CD14-positive monocyte (primary cell): ENCODE data around the gene GLDN. TPM values are rescaled to one million over a fixed set of nuclear protein-coding genes. Genes with fewer than 3 reads are reported as not detected.
A peak's percentile ranks its signal among the peaks of the same experiment; 100 is the strongest.
"Not testable (repeated sequence)": the region's sequence is repeated elsewhere in the genome, so short reads cannot be mapped to it uniquely, and the experiment has no call there.

Source experiments
- DNase-seq, 3 donors: peaks; one replicate each; pipeline ENCODE4 v3.0.0-alpha.2; 2011 to 2022
- H2AFZ ChIP-seq: 2 replicates; pipeline ENCODE4 v1.6.0; 2012; ENCODE audit warnings: mild to moderate bottlenecking, low read depth, low read length, inconsistent platforms; ENCODE audit not compliant: insufficient read depth, poor library complexity, severe bottlenecking
- H3K27ac ChIP-seq, 2 donors: 1 replicate in 1 of 2; 2 replicates in 1 of 2; pipeline ENCODE4 v1.5.1; 2012 to 2013; ENCODE audit warnings: low read length in 2 of 2, control low read depth in 1 of 2, inconsistent platforms in 1 of 2, low read depth in 1 of 2, mild to moderate bottlenecking in 1 of 2
- H3K27me3 ChIP-seq, 2 donors: one replicate each; pipeline versions ENCODE4 v1.6.0 to v1.6.1; 2011 to 2013; ENCODE audit warnings: low read length in 2 of 2; ENCODE audit not compliant: control insufficient read depth in 2 of 2, insufficient read depth in 2 of 2
- H3K36me3 ChIP-seq, 2 donors: replicated peaks in 1 of 2; 1 replicate in 1 of 2; 2 replicates in 1 of 2; pipeline versions ENCODE4 v1.5.1 to v1.6.1; 2012 to 2013; ENCODE audit warnings: low read length in 2 of 2, control low read depth in 1 of 2, inconsistent platforms in 1 of 2, mild to moderate bottlenecking in 1 of 2; ENCODE audit not compliant: insufficient read depth in 2 of 2, control insufficient read depth in 1 of 2
- H3K4me1 ChIP-seq, 2 donors: 1 replicate in 1 of 2; 2 replicates in 1 of 2; pipeline versions ENCODE4 v1.5.1 to v1.6.1; 2012 to 2013; ENCODE audit warnings: low read length in 2 of 2, control low read depth in 1 of 2, inconsistent platforms in 1 of 2, mild to moderate bottlenecking in 1 of 2, moderate library complexity in 1 of 2; ENCODE audit not compliant: insufficient read depth in 2 of 2, control insufficient read depth in 1 of 2
- H3K4me2 ChIP-seq: replicated peaks from 2 replicates; pipeline ENCODE3; 2012; ENCODE audit warnings: low read length, moderate library complexity, mild to moderate bottlenecking; ENCODE audit not compliant: poor library complexity, severe bottlenecking; ENCODE audit errors: extremely low read depth
- H3K4me3 ChIP-seq, 3 experiments: fragments of 200-600 bp in 1 of 3; sonication (generic) in 1 of 3; replicated peaks in 1 of 3; 1 replicate in 2 of 3; 2 replicates in 1 of 3; pipeline ENCODE4 v1.5.1; 2011 to 2013; ENCODE audit warnings: low read length in 3 of 3, mild to moderate bottlenecking in 3 of 3, control low read depth in 2 of 3, low read depth in 2 of 3, inconsistent platforms in 1 of 3, moderate library complexity in 1 of 3
- H3K79me2 ChIP-seq: 2 replicates; pipeline ENCODE4 v1.6.0; 2012; ENCODE audit warnings: mild to moderate bottlenecking, control low read depth, inconsistent platforms, low read length, moderate library complexity; ENCODE audit not compliant: insufficient read depth
- H3K9ac ChIP-seq: 2 replicates; pipeline ENCODE4 v1.6.0; 2017; ENCODE audit warnings: low read length, mild to moderate bottlenecking; ENCODE audit not compliant: insufficient read depth, poor library complexity, severe bottlenecking
- H3K9me3 ChIP-seq, 2 donors: replicated peaks in 1 of 2; 1 replicate in 1 of 2; 2 replicates in 1 of 2; pipeline versions ENCODE4 v1.5.1 to v1.6.1; 2012 to 2013; ENCODE audit warnings: low read length in 2 of 2, control low read depth in 1 of 2; ENCODE audit not compliant: control insufficient read depth in 1 of 2, insufficient read depth in 1 of 2
- H4K20me1 ChIP-seq: 2 replicates; pipeline ENCODE4 v1.6.0; 2012; ENCODE audit warnings: mild to moderate bottlenecking, low read length, control low read depth, moderate library complexity; ENCODE audit not compliant: insufficient read depth
- H3K27ac Mint-ChIP-seq, 7 donors: one replicate each; pipeline ENCODE4 v1.8.0; 2020; ENCODE audit warnings: mild to moderate bottlenecking in 7 of 7, mixed read lengths in 7 of 7, moderate library complexity in 6 of 7, inconsistent platforms in 2 of 7
- H3K27me3 Mint-ChIP-seq, 3 donors: one replicate each; pipeline ENCODE4 v1.8.0; 2021 to 2022; ENCODE audit warnings: low read depth in 3 of 3, mild to moderate bottlenecking in 3 of 3, mixed read lengths in 3 of 3, moderate library complexity in 3 of 3, inconsistent platforms in 1 of 3
- H3K36me3 Mint-ChIP-seq, 2 donors: one replicate each; pipeline ENCODE4 v1.8.0; 2020; ENCODE audit warnings: mixed read lengths in 2 of 2, inconsistent platforms in 1 of 2, mild to moderate bottlenecking in 1 of 2
- H3K4me1 Mint-ChIP-seq: one replicate; pipeline ENCODE4 v1.8.0; 2020; ENCODE audit warnings: mild to moderate bottlenecking, mixed read lengths
- H3K4me3 Mint-ChIP-seq, 2 donors: one replicate each; pipeline ENCODE4 v1.8.0; 2020; ENCODE audit warnings: mild to moderate bottlenecking in 2 of 2, mixed read lengths in 2 of 2, moderate library complexity in 1 of 2
- H3K9me3 Mint-ChIP-seq, 7 donors: one replicate each; pipeline ENCODE4 v1.8.0; 2020 to 2022; ENCODE audit warnings: mixed read lengths in 7 of 7, mild to moderate bottlenecking in 6 of 7, moderate library complexity in 6 of 7, inconsistent platforms in 2 of 7
- WGBS: methylation state at CpG from one replicate; pipeline ENCODE4 v1.1.5; 2013; ENCODE audit warnings: missing lambda C conversion rate; ENCODE audit not compliant: insufficient coverage; 5-methylcytosine and 5-hydroxymethylcytosine counted together
- intact Hi-C, 2 donors: fragments of 100-400 bp; cut with micrococcal nuclease; formaldehyde crosslinking; loops; one replicate each; pipeline versions ENCODE4 v1.15.0 to v1.15.1; 2023
- polyA plus RNA-seq, 3 donors: library from polyadenylated mRNA; depleted of rRNA in 1 of 3; unstranded in 2 of 3; stranded (reverse) in 1 of 3; fragments of 300-500 nt in 2 of 3; fragments of >200 nt in 1 of 3; fragmentation: Illumina TruSeq in 2 of 3; gene quantifications; 1 replicate in 2 of 3; 2 replicates in 1 of 3; pipeline ENCODE4 v1.2.3, GENCODE V29; 2012 to 2021
- TF ChIP-seq, protein P1 (sequence below): fragments of 200-600 bp; IDR thresholded peaks from one replicate; pipeline ENCODE4 v1.8.0; 2022; ENCODE audit warnings: antibody characterized with exemption, mild to moderate bottlenecking

The GLDN gene
- polyA plus RNA-seq, 3 donors = 0.04 TPM; not detected in 2

DNA sequence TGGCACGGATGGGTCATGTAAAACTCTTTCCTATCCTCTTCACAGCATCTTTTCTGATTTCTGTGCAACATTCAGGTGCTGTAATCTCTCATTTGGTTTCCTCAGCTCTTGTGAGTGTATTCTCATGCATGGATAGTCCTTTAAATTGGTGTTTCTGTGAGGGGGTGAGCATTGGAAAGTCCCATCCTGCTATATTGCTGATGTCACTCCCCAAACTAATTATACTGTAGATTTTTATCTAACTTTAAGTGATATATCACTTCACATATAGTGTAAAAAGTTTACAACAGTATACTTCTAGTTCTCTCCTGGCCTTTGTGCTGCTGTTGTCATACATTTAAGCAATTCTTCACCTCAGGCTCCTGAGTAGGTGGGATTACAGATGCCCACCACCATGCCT, 102.7 kb downstream of the GLDN start:
- peaks cover 40 to 48% of the 10 kb centered on the region in 2 donors for H3K36me3 ChIP-seq
- Mint-ChIP-seq H3K27me3 (peaks cover 0 to 4% (median 0%) of the 10 kb centered on the region in 3 donors), H3K9me3 (peaks cover 0 to 8% (median 5%) of the 10 kb centered on the region in 7 donors), H3K4me1 (no peaks in the 10 kb centered on the region), H3K4me3 (no peak overlapping the region), H3K36me3 (peaks cover 45 to 46% of the 10 kb centered on the region in 2 donors), H3K27ac (peak overlapping the region in 2 of 7 donors; percentile 54)
- no peaks in the 10 kb centered on the region for H3K4me1 ChIP-seq
- H4K20me1 ChIP-seq = peaks cover 21% of the 10 kb centered on the region
- no peaks in the 10 kb centered on the region for H3K9me3 ChIP-seq
- H3K27ac ChIP-seq = no peak overlapping the region
- TF ChIP-seq, protein P1, sequence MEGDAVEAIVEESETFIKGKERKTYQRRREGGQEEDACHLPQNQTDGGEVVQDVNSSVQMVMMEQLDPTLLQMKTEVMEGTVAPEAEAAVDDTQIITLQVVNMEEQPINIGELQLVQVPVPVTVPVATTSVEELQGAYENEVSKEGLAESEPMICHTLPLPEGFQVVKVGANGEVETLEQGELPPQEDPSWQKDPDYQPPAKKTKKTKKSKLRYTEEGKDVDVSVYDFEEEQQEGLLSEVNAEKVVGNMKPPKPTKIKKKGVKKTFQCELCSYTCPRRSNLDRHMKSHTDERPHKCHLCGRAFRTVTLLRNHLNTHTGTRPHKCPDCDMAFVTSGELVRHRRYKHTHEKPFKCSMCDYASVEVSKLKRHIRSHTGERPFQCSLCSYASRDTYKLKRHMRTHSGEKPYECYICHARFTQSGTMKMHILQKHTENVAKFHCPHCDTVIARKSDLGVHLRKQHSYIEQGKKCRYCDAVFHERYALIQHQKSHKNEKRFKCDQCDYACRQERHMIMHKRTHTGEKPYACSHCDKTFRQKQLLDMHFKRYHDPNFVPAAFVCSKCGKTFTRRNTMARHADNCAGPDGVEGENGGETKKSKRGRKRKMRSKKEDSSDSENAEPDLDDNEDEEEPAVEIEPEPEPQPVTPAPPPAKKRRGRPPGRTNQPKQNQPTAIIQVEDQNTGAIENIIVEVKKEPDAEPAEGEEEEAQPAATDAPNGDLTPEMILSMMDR = no peak
- H3K4me2 ChIP-seq = no peak overlapping the region
- WGBS = no CpG with 5 or more reads among the region's 1 CpG
- no peak for DNase-seq
- H3K4me3 ChIP-seq = no peak overlapping the region
- H3K27me3 ChIP-seq = no peaks in the 10 kb centered on the region
- no peak overlapping the region for H2AFZ ChIP-seq
- intact Hi-C loops = no loop called here
- H3K79me2 ChIP-seq = no peaks in the 10 kb centered on the region
- no peak overlapping the region for H3K9ac ChIP-seq

DNA sequence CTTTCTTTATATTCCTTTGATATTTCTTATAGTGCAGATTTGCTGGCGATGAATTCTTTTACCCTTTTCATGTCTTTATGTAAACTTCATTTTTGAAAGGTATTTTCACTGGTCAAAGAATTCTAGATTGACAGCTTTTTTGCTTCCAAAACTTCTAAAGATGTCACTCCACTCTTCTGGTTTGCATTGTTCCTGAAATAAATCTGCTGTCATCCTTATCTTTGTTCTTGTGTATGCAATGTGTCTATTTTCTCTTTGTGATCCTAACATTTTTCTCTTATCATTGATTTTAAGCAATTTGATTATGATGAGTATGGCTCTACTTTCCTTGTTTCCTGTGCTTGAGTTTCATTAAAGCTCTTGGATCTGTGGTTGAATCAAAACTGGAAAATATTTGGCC, 103.4 kb downstream of the GLDN start:
- Histone ChIP-seq H3K4me1 (no peaks in the 10 kb centered on the region), H3K4me3 (no peak overlapping the region), H4K20me1 (peaks cover 28% of the 10 kb centered on the region), H3K9me3 (no peaks in the 10 kb centered on the region), H3K9ac (no peak overlapping the region), H3K79me2 (no peaks in the 10 kb centered on the region), H3K36me3 (peaks cover 47 to 55% of the 10 kb centered on the region in 2 donors), H3K27ac (no peak overlapping the region), H3K27me3 (no peaks in the 10 kb centered on the region), H2AFZ (no peak overlapping the region), H3K4me2 (no peak overlapping the region)
- H3K36me3 Mint-ChIP-seq = peaks cover 52 to 53% of the 10 kb centered on the region in 2 donors
- intact Hi-C loops = no loop called here
- H3K4me3 Mint-ChIP-seq = no peak overlapping the region
- H3K9me3 Mint-ChIP-seq = peaks cover 0 to 8% (median 5%) of the 10 kb centered on the region in 7 donors
- WGBS = no CpG with 5 or more reads among the region's 1 CpG
- TF ChIP-seq, protein P1 = no peak
- H3K27ac Mint-ChIP-seq = peak overlapping the region in 1 of 7 donors; percentile 10
- no peaks in the 10 kb centered on the region for H3K4me1 Mint-ChIP-seq
- DNase-seq = no peak
- H3K27me3 Mint-ChIP-seq = peaks cover 0 to 4% (median 0%) of the 10 kb centered on the region in 3 donors

DNA sequence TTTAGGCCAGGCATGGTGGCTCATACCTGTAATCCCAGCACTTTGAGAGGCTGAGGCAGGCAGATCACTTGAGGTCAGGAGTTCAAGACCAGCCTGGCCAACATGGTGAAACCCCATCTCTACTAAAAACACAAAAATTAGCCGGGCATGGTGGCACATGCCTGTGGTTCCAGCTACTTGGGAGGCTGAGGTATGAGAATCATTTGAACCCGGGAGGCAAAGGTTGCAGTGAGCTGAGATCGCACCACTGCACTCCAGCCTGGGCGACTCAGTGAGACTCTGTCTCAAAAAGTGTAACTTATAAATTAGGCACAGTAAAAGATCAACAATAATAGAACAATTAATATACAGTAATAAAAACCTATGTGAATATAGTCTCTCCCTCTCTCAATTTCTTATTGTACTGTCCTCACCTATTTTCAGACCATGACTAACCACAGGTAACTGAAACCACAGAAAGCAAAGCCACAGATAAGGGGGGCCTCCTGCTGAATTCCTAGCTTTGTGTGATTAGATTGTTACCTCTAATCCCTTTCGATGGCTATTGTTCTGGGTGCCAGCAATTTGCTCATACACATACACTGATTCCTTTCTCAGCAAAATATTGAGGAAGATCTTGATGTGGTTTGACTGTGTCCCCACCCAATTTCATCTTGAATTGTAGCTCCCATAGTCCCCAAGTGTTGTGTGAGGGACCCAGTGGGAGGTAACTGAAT, 104.7 kb downstream of the GLDN start:
- H3K27ac Mint-ChIP-seq, H3K4me1 Mint-ChIP-seq, intact Hi-C loops, H3K27ac ChIP-seq, H2AFZ ChIP-seq, H3K79me2 ChIP-seq, H3K9ac ChIP-seq, H3K27me3 Mint-ChIP-seq, H3K4me3 ChIP-seq, H3K9me3 Mint-ChIP-seq, DNase-seq, H3K4me3 Mint-ChIP-seq, H3K9me3 ChIP-seq, H3K4me1 ChIP-seq, H3K27me3 ChIP-seq, H3K4me2 ChIP-seq: not testable (repeated sequence)
- peaks cover 40% of the 10 kb centered on the region for H4K20me1 ChIP-seq
- H3K36me3 ChIP-seq = peaks cover 61 to 68% of the 10 kb centered on the region in 2 donors
- no CpG with 5 or more reads among the region's 5 CpGs for WGBS
- H3K36me3 Mint-ChIP-seq = peaks cover 65% of the 10 kb centered on the region in 2 donors
